Left hindlimb (tissue), 1 donor: ENCODE results near the gene ADAMTS17.

Experiments used
- DNase-seq: peaks from one replicate; pipeline ENCODE4 v3.0.0-alpha.2; 2018

Gene ADAMTS17

GRCh38 chr15:100160953-100161352, 180.8 kb downstream of the ADAMTS17 start:
- no peak for DNase-seq

GRCh38 chr15:100159436-100159835, 182.3 kb downstream of the ADAMTS17 start:
- DNase-seq, result no peak

GRCh38 chr15:100158356-100158755, 183.4 kb downstream of the ADAMTS17 start:
- no peak for DNase-seq

GRCh38 chr15:100156201-100156600, 185.6 kb downstream of the ADAMTS17 start:
- DNase-seq, result no peak

- DNase-seq, result no peak
Observed at GRCh38 chr15:100154338-100154737, 187.4 kb downstream of the ADAMTS17 start.

GRCh38 chr15:100152463-100152862, 189.3 kb downstream of the ADAMTS17 start:
- DNase-seq, result no peak

- DNase-seq, result no peak
Observed at GRCh38 chr15:100150906-100151305, 190.9 kb downstream of the ADAMTS17 start.

GRCh38 chr15:100147828-100148227, 193.9 kb downstream of the ADAMTS17 start:
- no peak for DNase-seq

- DNase-seq, result no peak
Observed at GRCh38 chr15:100143378-100143777, 198.4 kb downstream of the ADAMTS17 start.

- DNase-seq, result peak; percentile 52
Observed at GRCh38 chr15:100141311-100142001, 200.3 kb downstream of the ADAMTS17 start.

GRCh38 chr15:100140527-100141308, 201.1 kb downstream of the ADAMTS17 start:
- DNase-seq, result no peak

GRCh38 chr15:100134586-100134985, 207.2 kb downstream of the ADAMTS17 start:
- DNase-seq, result no peak

GRCh38 chr15:100134089-100134583, 207.6 kb downstream of the ADAMTS17 start:
- peak; percentile 45 for DNase-seq

GRCh38 chr15:100133001-100133400, 208.8 kb downstream of the ADAMTS17 start:
- DNase-seq, result no peak

GRCh38 chr15:100132309-100132708, 209.5 kb downstream of the ADAMTS17 start:
- DNase-seq, result no peak

GRCh38 chr15:100131321-100132224, 210.2 kb downstream of the ADAMTS17 start:
- peak; percentile 62 for DNase-seq

- no peak for DNase-seq
Observed at GRCh38 chr15:100129677-100130076, 212.1 kb downstream of the ADAMTS17 start.

GRCh38 chr15:100125401-100126191, 216.2 kb downstream of the ADAMTS17 start:
- DNase-seq, result peak; percentile 88

GRCh38 chr15:100124936-100125335, 216.8 kb downstream of the ADAMTS17 start:
- DNase-seq, result no peak

GRCh38 chr15:100124361-100124760, 217.4 kb downstream of the ADAMTS17 start:
- DNase-seq, result no peak

- no peak for DNase-seq
Observed at GRCh38 chr15:100123611-100124010, 218.2 kb downstream of the ADAMTS17 start.

GRCh38 chr15:100121285-100121684, 220.5 kb downstream of the ADAMTS17 start:
- no peak for DNase-seq
